HG02759 (cell line): ENCODE measurements around the gene ANKRD36C.
"Not testable (repeated sequence)": the region's sequence is repeated elsewhere in the genome, so short reads cannot be mapped to it uniquely, and the experiment has no call there.

Experiments used
- ATAC-seq: cut with Tn5 transposase; IDR thresholded peaks from one replicate; pipeline ENCODE4 v1.9.1; 2021; ENCODE audit warnings: mild to moderate bottlenecking, moderate library complexity; ENCODE audit not compliant: unreplicated experiment

ANKRD36C gene

DNA sequence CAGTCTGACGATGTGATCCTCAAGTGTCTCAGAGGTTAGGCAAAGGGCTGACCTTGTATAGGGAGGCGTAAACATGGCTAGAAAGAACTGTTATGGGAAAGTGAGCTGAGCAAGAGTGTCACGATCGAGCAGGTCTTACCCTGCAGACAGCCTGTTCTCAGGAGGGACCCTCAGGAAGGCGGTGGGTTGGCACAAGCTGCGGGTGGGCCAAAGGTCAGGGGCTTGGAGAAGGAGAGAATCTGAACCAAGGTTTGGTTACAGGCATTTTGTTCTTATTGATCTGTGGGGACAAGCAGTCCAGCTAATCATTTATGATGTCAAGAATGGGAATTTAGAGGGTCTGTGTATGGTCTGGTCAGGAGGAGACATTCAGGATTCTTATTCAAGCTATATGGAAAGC lies 16.4 kb upstream of the ANKRD36C start:
- not testable (repeated sequence) for ATAC-seq

DNA sequence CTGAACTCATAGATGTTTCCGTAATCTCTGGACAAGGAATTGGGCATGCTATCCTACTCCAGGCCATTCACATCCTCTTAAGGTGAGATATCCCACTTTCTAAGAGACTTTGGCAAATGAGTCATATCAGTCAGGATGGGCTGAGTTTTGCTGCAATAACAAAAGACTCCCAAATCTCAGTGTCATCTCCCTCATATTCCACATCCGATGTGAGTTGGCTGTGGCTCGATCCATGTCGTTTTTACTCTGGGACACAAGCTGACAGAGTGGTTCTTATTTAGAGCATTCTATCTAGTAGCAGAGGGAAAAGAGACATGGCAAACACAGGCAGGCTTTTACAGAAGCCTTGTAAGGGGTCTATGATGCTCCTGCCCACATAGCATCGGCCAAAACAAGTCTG lies 14.6 kb upstream of the ANKRD36C start:
- not testable (repeated sequence) for ATAC-seq

DNA sequence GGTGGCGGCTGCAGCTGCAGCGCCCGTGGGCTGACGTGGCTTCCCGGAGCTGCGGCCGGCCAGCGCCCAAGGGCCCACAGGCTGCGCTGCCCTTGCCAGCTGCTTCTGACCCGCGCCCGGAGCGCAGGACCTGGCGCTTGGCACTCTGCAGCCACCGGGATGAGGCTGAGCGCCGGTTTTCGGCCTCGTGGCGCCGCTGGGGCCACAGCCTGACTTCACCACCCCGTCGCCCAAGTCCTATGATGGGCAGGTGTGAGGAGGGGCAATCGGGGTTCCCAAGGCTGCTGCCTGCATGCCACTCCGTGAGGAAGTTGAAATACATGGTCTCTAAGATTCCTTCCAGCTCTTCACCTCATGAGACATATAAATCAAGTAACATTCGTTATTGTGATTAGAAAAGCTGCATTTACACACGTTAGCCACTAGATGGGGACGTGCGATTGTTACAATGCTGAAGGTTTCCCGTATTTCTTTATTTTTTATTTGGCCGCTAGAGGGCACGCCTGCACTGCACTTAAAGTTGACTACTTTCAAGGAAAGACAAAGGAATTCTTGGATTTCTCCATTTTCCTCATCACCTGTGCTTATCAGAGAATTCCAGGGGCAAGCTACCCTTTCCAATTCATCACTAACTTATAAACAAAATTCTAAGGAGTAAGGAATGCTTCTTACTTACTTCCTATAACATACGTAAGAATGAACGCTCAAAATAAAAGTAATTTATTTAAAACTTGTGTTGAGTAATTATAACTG lies 1.1 kb upstream of the ANKRD36C start:
- ATAC-seq: peak; percentile 39

DNA sequence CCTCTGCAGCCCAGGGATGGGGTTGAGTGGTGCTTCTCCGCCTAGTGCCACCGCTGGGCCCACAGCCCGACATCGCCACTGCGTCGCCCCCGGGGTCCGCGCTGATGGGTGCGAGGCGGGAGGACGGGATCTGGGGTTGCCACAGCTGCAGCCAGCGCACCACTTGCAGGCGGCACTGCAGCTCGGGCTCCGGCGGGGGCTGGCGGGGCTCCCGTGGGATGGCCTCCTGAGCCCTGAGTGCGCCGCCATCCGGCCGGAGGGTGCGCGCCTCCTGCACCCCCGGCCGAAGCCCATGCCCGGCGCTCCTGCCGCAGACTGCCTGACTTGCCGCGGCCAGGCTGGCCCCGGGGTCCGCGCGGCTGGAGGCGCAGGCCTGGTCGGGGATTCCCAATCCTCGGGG lies 478 bp upstream of the ANKRD36C start:
- peak; percentile 55 for ATAC-seq

DNA sequence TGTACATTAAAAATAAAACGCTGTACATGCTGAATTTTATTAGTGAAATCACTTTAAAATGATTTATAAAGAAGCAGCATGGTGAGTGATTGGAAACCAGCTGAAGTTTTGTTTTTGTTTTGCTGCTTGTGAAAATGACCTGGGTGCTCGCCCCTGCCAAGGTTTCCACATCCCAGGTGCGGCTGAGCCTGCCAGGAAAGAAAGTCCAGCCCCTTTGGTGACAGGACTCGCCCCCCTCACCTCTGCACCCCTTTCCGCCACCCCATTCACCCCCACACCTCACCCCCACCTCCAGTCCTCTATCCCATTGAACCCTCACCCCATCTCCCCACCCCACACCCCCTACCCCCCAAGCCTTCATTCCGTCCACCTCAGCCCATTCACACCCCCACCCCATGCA lies 740 bp downstream of the ANKRD36C start:
- not testable (repeated sequence) for ATAC-seq

DNA sequence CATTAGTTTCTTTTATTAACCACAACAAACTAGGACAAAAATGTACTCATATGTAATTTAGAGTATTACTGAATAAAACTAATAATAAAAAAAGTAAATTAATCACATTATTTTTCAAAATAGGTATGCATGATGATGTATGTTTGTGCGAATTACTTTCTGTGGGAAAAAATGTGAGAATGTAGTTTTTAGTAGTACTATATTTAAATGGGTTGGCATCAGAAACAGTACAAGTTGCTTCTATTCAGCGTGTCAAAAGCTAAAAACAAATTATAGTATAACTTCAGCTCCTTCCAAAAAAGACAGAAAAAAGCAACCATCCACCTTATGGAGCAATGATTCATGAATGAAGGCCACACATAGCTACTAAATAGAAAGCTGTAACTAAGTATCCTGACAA lies 40.0 kb downstream of the ANKRD36C start:
- not testable (repeated sequence) for ATAC-seq

DNA sequence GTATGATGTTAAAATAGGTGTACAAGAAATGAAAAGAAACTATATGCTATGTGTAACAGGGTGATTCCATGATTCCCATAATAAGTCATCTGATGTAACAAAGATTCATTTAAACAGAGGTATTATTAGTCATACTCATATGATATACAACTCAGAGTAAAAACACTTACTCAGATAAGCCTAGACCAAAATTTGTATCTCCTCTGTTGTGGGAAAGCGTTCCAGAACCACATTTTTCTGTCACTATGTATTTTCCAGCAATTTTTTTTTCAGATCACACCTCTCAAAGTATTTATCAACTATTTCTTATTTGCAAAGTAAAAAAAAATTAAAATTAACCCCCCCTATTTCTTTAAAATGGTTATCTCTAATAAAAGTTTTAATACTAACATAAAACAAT lies 43.6 kb downstream of the ANKRD36C start:
- ATAC-seq: not testable (repeated sequence)

DNA sequence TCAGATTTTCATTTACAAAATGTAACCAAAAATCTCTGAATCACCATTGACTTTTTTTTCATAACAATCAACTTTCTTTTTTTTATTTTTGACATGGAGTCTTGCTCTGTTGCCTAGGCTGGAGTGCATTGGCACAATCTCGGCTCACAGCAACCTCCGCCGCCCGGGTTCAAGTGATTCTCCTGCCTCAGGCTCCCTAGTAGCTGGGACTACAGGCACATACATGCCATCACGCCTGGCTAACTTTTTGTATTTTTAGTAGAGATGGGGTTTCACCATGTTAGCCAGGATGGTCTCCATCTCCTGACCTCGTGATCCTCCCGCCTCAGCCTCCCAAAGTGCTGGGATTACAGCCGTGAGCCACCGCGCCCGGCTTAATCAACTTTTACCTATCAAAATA lies 51.7 kb downstream of the ANKRD36C start:
- not testable (repeated sequence) for ATAC-seq

DNA sequence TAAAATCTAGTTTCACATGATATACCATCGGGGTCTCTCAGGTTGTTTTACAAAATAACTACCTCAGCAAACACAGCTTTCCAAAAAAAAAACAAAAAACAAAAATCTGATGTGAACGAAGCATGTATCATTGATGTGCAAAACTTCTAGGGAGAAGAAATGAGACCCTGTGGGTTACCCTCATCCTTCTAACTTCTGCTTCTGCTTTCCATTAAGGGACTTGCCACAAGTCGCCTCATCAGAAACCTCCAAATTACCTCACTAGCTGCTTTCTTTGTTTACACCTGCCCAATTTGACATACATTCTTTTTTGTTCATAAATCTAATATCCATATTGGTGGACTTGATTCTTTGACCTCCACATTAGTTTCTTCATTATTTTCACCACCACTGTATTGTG lies 60.9 kb downstream of the ANKRD36C start:
- ATAC-seq: not testable (repeated sequence)

DNA sequence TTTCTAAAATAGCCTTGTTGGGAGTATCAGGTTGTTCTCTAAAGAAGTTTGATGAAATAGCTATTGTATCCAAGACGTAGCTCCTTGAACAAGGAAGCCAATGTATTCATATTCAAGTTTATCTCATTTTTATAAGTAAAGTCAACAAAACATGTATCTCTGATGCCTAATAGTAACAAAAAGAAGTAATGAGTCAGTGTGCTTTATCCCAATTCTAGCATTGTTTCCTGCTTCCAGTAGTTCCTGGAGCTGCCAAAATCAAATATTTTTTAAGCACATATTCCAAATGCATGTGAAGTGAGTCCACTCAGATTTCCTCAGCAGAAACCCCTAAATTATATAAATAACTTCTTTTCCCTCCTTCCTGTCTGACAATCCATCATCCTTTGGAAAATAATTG lies 74.6 kb downstream of the ANKRD36C start:
- ATAC-seq: not testable (repeated sequence)

DNA sequence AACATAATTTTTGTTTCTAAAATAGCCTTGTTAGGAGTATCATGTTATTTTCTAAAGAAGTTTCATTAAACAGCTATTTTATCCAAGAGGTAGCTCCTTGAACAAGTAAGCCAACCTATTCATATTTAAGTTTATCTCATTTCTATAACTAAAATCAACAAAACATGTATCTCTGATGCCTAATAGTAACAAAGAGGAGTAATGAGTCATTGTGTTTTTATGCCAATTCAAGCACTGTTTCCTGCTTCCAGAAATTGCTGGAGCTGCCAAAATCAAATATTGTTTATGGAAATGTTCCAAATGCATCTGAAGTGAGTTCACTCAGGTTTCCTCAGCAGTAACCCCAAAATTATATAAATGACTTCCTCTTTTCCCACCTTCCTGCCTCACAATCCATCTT lies 76.5 kb downstream of the ANKRD36C start:
- not testable (repeated sequence) for ATAC-seq

DNA sequence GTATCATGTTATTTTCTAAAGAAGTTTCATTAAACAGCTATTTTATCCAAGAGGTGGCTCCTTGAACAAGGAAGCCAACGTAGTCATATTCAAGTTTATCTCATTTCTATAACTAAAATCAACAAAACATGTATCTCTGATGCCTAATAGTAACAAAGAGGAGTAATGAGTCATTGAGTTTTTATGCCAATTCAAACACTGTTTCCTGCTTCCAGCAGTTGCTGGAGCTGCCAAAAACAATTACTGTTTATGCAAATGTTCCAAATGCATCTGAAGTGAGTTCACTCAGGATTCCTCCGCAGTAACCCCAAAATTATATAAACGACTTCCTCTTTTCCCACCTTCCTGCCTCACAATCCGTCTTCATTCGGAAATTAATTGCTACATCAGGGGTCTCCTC lies 80.2 kb downstream of the ANKRD36C start:
- not testable (repeated sequence) for ATAC-seq

DNA sequence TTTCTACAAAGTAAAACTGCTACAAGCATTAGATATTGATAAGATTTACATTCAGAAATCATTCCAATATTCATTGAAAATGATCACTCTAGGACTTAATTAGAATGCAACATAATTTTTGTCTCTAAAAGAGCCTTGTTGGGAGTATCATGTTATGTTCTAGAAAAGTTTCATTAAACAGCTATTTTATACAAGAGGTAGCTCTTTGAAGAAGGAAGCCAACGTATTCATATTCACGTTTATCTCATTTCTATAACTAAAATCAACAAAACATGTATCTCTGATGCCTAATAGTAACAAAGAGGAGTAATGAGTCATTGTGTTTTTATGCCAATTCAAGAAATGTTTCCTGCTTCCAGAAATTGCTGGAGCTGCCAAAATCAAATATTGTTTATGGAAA lies 97.2 kb downstream of the ANKRD36C start:
- not testable (repeated sequence) for ATAC-seq

DNA sequence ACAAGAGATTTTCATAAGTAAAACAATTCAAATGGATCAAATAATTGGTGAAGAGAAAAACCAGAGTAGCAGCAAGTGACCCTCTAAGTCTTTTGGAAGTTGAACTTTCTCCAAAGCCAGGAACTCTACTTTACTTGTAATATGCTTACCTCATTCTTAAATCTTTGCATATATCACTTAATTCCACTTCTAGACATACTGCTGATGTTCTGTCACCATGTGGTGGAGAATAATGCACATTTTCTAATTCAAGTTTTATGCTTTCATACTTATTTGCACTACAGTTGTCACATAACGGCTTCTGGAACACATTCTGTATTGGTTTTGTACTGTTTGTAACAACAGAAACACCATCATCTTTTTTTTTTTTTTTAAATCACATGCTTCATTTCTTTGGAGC lies 123.7 kb downstream of the ANKRD36C start:
- ATAC-seq: not testable (repeated sequence)

DNA sequence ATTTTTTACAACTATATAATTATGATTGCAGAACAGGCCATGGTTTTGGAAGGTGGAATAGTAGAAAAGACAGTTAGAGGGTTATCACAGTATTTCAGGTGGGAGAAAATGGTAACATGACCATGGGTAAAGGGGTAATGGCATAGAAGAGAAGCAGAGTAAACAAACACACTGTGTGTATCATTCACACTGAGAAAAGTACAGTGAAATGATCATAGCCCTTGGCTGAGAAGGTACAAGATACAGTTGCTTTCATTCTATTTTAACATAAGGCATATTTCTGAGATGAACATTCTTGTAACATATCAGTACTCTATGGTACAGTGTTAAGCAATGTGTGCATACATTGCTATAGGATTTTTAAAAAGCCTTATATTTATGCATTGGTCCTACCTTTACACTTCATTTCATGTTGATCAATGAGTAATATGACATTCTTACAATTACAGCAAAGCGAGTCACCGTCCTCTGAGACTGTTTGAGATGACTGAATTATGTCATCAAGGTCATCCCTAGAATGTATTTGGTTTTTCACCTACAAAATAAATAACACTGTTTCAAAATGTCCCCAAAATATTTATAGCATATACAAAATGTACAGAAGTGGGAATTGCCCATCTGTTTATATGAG lies 124.5 kb downstream of the ANKRD36C start:
- not testable (repeated sequence) for ATAC-seq

DNA sequence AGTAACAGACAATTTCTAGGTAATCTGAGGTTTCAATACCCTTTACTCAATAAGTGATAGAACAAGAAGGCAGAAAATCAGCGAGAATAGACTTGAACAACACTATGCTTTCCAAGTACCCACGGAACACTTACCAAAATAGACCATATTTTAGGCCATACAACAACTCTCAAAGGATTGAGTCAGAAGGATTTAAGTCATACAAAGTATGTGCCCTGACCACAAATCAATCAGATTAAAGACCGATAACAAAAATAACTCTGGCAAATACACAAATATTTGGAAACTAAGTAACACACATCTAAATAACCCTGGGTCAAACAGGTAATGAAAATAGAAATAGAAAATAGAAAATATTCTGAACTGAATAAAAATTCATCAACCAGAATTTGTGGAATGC lies 129.5 kb downstream of the ANKRD36C start:
- not testable (repeated sequence) for ATAC-seq

DNA sequence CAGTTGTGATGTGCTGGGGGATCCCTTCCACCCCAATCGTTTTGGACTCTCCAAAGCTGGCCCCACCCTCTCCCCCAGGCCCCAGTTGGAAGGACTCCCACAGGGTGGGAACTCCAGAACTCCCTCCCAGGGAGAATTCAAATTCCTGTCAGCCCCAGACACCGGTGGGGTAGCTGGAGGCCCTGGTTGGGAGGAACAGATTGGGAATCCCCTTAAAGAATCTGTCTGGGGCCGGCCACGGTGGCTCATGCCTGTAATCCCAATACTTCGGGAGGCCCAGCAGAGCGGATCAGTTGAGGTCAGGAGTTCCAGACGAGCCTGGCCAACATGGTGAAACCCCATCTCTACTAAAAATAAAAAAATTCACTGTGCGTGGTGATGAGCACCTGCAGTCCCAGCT lies 155.5 kb downstream of the ANKRD36C start:
- ATAC-seq: no peak

DNA sequence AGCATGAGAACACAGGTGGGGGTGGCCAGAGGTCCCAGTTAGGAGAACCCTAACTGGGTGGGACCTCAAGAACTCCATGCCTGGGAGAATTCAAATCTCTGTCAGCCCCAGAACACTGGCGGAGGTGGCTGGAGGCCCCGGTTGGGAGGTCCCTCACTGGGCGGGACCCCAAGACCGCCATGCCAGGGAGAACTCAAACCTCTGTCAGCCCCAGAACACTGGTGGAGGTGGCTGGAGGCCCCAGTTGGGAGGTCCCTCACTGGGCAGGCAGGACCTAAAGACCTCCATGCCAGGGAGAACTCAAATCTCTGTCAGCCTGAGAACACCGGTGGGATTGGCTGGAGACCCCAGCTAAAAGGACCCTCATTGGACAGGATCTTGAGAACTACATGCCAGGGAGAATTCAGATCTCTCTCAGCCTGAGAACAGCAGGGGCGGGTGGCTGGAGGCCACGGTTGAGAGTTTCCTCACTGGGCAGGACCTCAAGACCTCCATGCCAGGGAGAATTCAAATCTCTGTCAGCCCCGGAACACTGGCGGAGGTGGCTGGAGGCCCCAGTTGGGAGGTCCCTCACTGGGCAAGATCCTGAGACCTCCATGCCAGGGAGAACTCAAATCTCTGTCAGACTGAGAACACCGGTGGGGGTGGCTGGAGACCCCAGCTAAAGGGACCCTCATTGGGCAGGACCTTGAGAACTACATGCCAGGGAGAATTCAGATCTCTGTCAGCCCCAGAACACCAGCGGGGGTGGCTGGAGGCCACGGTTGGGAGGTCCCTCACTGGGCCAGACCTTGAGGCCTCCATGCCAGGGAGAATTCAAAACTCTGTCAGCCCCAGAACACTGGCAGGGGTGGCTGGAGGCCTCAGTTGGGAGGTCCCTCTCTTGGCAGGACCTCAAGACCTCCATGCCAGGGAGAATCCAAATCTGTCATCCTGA lies 157.3 kb downstream of the ANKRD36C start:
- not testable (repeated sequence) for ATAC-seq

DNA sequence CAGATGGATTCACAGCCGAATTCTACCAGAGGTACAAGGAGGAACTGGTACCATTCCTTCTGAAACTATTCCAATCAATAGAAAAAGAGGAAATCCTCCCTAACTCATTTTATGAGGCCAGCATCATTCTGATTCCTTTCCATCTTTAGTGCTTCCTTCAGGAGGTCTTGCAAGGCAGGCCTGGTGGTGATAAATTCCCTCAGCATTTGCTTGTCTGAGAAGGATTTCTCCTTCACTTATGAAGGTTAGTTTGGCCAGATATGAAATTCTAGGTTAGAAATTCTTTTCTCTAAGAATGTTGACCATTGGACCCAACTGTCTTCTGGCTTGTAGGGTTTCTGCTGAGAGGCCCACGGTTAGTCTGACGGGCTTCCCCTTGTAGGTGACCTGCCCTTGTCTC lies 167.4 kb downstream of the ANKRD36C start:
- not testable (repeated sequence) for ATAC-seq

DNA sequence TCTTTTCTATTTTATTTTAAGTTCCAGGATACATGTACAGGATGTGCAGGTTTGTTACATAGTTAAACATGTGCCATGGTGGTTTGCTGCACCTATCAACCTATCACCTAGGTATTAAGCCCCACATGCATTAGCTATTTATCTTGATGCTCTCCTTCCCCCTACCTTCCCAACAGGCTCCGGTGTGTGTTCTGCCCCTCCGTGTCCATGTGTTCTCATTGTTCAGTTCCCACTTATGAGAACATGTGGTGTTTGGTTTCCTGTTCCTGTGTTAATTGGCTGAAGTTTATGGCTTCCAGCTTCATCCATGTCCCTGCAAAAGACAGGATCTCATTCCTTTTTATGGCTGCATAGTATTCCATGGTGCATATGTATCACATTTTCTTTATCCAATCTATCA lies 174.1 kb downstream of the ANKRD36C start:
- ATAC-seq: not testable (repeated sequence)

DNA sequence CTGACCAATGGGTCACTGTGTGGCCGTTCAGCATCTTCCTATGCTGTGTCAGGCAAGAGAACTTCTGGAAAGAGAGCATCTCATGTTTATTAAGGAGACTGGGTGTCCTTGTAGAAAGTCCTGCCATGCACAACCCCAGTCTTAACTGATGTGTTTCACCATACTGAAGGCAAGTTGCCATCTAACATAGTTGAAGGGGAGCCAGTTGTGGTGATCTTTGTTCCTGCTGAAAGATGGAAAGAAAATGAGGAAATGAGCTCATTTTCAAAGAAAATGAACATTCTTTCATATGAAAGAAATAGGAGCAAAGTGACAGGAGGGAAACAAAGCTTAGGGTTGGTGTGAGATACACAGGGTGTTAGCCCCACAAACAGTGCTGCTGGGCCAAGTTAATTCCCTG lies 178.3 kb downstream of the ANKRD36C start:
- not testable (repeated sequence) for ATAC-seq
